ENCODE measurements around the gene COQ10A. TPM values are rescaled to one million over a fixed set of nuclear protein-coding genes. Genes with fewer than 3 reads are reported as not detected.

Gene COQ10A
- total and polyA plus RNA-seq, 2 of the 13 experiments (the other 11 are each of a cell fraction or from before 2014, with no cell fraction given) = 21.0 to 37.3 TPM

DNA sequence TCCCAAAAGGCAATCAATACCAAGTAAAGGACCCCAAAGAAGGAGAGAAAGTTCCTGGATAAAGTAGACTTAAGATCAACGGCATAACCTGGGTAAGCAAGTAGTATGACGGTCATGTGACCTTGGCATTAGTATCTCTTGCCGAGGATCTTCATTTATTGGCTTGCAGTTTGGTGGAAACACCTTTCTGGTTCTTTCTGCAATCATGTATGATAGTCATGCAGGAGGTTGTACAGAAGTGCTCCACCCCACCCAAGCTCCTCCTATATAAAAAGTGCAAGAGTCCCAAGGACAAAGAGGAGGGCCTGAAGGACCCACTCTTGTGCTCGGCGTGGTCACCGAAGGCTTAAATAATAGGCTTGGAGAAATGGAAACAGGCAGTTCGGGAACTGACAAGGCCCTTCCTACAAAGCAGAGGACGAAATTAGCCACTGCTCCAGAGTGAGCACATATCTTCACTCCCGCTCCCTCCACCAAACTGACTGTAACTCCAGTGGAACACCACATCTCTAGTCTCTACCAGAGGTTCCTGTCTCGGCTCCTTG lies 32.6 kb downstream of the COQ10A start (continued):
- no peak for TF ChIP-seq EZH2 (conservative IDR thresholded peaks at IDR 0.05; ENCODE audit: low read depth, low read length)
- TF ChIP-seq ZNF441 (CRISPR knock-in tag; IDR thresholded peaks at IDR 0.05; ENCODE audit: borderline replicate concordance) = no peak
- no peak for TF ChIP-seq ZNF142 (CRISPR knock-in tag; IDR thresholded peaks at IDR 0.05)
- TF ChIP-seq ZNF263 (CRISPR knock-in tag; IDR thresholded peaks at IDR 0.05) = peak; percentile 73
- TF ChIP-seq AKAP8 (CRISPR knock-in tag; IDR thresholded peaks at IDR 0.05) = no peak
- no peak for TF ChIP-seq SNAPC5 (CRISPR knock-in tag; IDR thresholded peaks at IDR 0.05; ENCODE audit: borderline replicate concordance)
- TF ChIP-seq E2F1 (CRISPR knock-in tag; IDR thresholded peaks at IDR 0.05) = no peak
- TF ChIP-seq HOXA9 (CRISPR knock-in tag; IDR thresholded peaks at IDR 0.05; ENCODE audit: borderline replicate concordance) = no peak
- TF ChIP-seq ZNF891 (CRISPR knock-in tag; IDR thresholded peaks at IDR 0.05) = no peak
- no peak for TF ChIP-seq ZZZ3 (CRISPR knock-in tag; IDR thresholded peaks at IDR 0.05; ENCODE audit: borderline replicate concordance)
- no peak for TF ChIP-seq RBM22 (optimal IDR thresholded peaks at IDR 0.05; ENCODE audit: low read length)
- no peak for TF ChIP-seq ZNF556 (CRISPR knock-in tag; IDR thresholded peaks at IDR 0.05; ENCODE audit: borderline replicate concordance)
- TF ChIP-seq ZBED4 (CRISPR knock-in tag; IDR thresholded peaks at IDR 0.05; ENCODE audit: borderline replicate concordance) = no peak
- TF ChIP-seq, protein P1, sequence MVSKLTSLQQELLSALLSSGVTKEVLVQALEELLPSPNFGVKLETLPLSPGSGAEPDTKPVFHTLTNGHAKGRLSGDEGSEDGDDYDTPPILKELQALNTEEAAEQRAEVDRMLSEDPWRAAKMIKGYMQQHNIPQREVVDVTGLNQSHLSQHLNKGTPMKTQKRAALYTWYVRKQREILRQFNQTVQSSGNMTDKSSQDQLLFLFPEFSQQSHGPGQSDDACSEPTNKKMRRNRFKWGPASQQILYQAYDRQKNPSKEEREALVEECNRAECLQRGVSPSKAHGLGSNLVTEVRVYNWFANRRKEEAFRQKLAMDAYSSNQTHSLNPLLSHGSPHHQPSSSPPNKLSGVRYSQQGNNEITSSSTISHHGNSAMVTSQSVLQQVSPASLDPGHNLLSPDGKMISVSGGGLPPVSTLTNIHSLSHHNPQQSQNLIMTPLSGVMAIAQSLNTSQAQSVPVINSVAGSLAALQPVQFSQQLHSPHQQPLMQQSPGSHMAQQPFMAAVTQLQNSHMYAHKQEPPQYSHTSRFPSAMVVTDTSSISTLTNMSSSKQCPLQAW (CRISPR knock-in tag; IDR thresholded peaks at IDR 0.05) = no peak
- no peak for TF ChIP-seq ZFP36 (IDR thresholded peaks at IDR 0.05; ENCODE audit: borderline replicate concordance, low read depth, low read length, partially characterized antibody)
- TF ChIP-seq RELA (CRISPR knock-in tag; IDR thresholded peaks at IDR 0.05) = no peak

All from HepG2 (cell line).